Suprapubic skin (tissue), 4 donors: ENCODE data around the gene SOCS1.

ENCODE experiments used
- POLR2A ChIP-seq, 2 donors: fragments of 450-650 bp; IDR thresholded peaks; one replicate each; pipeline ENCODE4 v1.6.1; 2017; ENCODE audit warnings: antibody characterized with exemption in 2 of 2, mild to moderate bottlenecking in 2 of 2, moderate library complexity in 2 of 2
- POLR2AphosphoS5 ChIP-seq, 3 donors: sonication (generic); formaldehyde crosslinking; IDR thresholded peaks; one replicate each; pipeline ENCODE4 v1.6.1; 2017; ENCODE audit warnings: antibody characterized with exemption in 3 of 3
- TF ChIP-seq, protein P1 (sequence below), 2 donors: fragments of 200-600 bp in 1 of 2; fragments of 450-650 bp in 1 of 2; sonication (generic) in 1 of 2; IDR thresholded peaks; one replicate each; pipeline ENCODE4 v1.5.1; 2016 to 2019; ENCODE audit warnings: antibody characterized with exemption in 2 of 2, mild to moderate bottlenecking in 1 of 2, moderate library complexity in 1 of 2

DNA sequence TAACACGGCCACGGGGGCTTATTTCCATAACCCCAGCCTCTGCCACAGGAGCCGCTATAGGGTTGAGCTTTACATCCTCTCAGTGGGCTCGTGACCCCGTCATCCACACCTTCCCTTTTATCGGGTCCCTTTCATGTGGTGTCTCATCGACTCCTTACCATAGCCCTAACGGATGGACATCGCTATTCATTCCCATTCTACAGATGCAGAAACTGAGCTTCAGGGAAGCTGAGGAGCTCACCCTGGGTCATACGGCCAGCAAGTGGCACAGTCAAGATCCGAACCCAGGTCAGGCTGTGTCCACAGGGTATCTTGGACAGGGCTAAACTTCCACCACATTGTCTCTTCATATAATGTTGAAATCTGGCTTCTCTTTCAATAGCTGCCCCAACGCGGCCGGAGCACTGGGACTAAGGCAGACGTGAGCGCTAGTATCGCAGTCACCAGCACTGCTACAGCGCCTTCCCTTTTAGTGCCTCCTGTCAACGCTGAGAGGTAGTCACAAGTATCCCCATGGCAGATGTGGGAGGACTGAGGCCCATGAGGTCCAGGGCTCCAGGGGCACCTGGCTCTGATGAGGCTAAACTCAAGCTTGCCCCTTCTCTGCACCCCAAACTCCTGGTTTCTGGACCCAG lies 50.8 kb downstream of the SOCS1 start:
- no peak for TF ChIP-seq POLR2A (IDR thresholded peaks at IDR 0.05)
- TF ChIP-seq, protein P1, sequence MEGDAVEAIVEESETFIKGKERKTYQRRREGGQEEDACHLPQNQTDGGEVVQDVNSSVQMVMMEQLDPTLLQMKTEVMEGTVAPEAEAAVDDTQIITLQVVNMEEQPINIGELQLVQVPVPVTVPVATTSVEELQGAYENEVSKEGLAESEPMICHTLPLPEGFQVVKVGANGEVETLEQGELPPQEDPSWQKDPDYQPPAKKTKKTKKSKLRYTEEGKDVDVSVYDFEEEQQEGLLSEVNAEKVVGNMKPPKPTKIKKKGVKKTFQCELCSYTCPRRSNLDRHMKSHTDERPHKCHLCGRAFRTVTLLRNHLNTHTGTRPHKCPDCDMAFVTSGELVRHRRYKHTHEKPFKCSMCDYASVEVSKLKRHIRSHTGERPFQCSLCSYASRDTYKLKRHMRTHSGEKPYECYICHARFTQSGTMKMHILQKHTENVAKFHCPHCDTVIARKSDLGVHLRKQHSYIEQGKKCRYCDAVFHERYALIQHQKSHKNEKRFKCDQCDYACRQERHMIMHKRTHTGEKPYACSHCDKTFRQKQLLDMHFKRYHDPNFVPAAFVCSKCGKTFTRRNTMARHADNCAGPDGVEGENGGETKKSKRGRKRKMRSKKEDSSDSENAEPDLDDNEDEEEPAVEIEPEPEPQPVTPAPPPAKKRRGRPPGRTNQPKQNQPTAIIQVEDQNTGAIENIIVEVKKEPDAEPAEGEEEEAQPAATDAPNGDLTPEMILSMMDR (IDR thresholded peaks at IDR 0.05): no peak
- no peak for TF ChIP-seq POLR2AphosphoS5 (IDR thresholded peaks at IDR 0.05)
